ENCODE measurements around the gene ICAM3.

DNA sequence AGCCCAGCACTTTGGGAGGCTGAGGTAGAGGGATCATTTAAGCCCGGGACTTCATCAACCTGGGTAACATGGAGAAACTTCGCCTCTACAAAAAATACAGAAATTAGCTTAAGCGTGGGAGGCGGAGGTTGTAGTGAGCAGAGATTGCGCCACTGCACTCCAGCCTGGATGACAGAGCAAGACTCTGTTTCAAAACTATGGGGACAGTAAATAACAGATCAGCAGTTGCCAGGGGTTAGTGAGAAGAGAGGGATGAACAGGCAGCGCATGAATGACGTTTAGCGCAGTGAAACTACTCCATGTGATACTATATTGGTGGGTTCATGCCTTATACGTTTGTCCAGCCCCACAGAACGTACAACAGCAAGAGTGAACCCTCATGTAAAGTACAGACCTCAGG lies 7.1 kb upstream of the ICAM3 start:
- no peak for TF ChIP-seq RAD21 (IDR thresholded peaks at IDR 0.05; ENCODE audit: low read length)
- TF ChIP-seq, protein P1, sequence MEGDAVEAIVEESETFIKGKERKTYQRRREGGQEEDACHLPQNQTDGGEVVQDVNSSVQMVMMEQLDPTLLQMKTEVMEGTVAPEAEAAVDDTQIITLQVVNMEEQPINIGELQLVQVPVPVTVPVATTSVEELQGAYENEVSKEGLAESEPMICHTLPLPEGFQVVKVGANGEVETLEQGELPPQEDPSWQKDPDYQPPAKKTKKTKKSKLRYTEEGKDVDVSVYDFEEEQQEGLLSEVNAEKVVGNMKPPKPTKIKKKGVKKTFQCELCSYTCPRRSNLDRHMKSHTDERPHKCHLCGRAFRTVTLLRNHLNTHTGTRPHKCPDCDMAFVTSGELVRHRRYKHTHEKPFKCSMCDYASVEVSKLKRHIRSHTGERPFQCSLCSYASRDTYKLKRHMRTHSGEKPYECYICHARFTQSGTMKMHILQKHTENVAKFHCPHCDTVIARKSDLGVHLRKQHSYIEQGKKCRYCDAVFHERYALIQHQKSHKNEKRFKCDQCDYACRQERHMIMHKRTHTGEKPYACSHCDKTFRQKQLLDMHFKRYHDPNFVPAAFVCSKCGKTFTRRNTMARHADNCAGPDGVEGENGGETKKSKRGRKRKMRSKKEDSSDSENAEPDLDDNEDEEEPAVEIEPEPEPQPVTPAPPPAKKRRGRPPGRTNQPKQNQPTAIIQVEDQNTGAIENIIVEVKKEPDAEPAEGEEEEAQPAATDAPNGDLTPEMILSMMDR (conservative IDR thresholded peaks at IDR 0.05; ENCODE audit: low read depth, low read length), result no peak
- no peak for TF ChIP-seq SMC3 (IDR thresholded peaks at IDR 0.05; ENCODE audit: low read depth, low read length)
- TF ChIP-seq, protein P2, sequence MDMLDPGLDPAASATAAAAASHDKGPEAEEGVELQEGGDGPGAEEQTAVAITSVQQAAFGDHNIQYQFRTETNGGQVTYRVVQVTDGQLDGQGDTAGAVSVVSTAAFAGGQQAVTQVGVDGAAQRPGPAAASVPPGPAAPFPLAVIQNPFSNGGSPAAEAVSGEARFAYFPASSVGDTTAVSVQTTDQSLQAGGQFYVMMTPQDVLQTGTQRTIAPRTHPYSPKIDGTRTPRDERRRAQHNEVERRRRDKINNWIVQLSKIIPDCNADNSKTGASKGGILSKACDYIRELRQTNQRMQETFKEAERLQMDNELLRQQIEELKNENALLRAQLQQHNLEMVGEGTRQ (IDR thresholded peaks at IDR 0.05; ENCODE audit: low read depth, low read length), result no peak
- no peak for TF ChIP-seq MXI1 (IDR thresholded peaks at IDR 0.05; ENCODE audit: borderline replicate concordance, low read depth, low read length)
- no peak for TF ChIP-seq RCOR1 (IDR thresholded peaks at IDR 0.05; ENCODE audit: insufficient replicate concordance, low read length)
- TF ChIP-seq POLR2A (IDR thresholded peaks at IDR 0.05; ENCODE audit: low read depth, low read length), result no peak
- TF ChIP-seq MAZ (IDR thresholded peaks at IDR 0.05; ENCODE audit: borderline replicate concordance, low read depth, low read length), result no peak
- no peak for TF ChIP-seq FOS (IDR thresholded peaks at IDR 0.05; ENCODE audit: low read depth, low read length)
- TF ChIP-seq RFX5 (IDR thresholded peaks at IDR 0.05; ENCODE audit: low read depth, low read length), result peak; percentile 76
- no peak for TF ChIP-seq BHLHE40 (IDR thresholded peaks at IDR 0.05; ENCODE audit: low read depth, low read length)
- peak; percentile 89 for TF ChIP-seq CEBPB (IDR thresholded peaks at IDR 0.05; ENCODE audit: low read depth, low read length)
- no peak for TF ChIP-seq MAFK (IDR thresholded peaks at IDR 0.05; ENCODE audit: low read depth, low read length)
